Heart left ventricle (tissue), 16 donors: ENCODE data around the gene IRS1. TPM values are rescaled to one million over a fixed set of nuclear protein-coding genes. Genes with fewer than 3 reads are reported as not detected.

ENCODE experiments used
- ATAC-seq, 4 donors: fragments of 200-7000 bp; cut with Tn5 transposase; one replicate each; pipeline ENCODE4 v1.9.1; 2020 to 2022; ENCODE audit warnings: moderate library complexity in 4 of 4, mild to moderate bottlenecking in 3 of 4, moderate number of reproducible peaks in 1 of 4
- DNase-seq, 5 donors: peaks; one replicate each; pipeline ENCODE4 v3.0.0-alpha.2; 2020
- H3K27ac ChIP-seq, 12 donors: fragments of 200-600 bp; sonication (generic) in 4 of 12; one replicate each; pipeline versions ENCODE4 v1.5.0 to v1.8.0; 2016 to 2022; ENCODE audit warnings: mild to moderate bottlenecking in 2 of 12
- H3K27me3 ChIP-seq, 9 donors: fragments of 200-600 bp; sonication (generic) in 2 of 9; one replicate each; pipeline versions ENCODE4 v1.5.1 to v1.8.0; 2016 to 2022; ENCODE audit warnings: mild to moderate bottlenecking in 3 of 9
- H3K36me3 ChIP-seq, 9 donors: fragments of 200-600 bp; sonication (generic) in 2 of 9; one replicate each; pipeline versions ENCODE4 v1.5.0 to v1.8.0; 2018 to 2022; ENCODE audit warnings: mild to moderate bottlenecking in 2 of 9
- H3K4me1 ChIP-seq, 12 donors: fragments of 200-600 bp; sonication (generic) in 4 of 12; one replicate each; pipeline versions ENCODE4 v1.5.0 to v1.8.0; 2016 to 2022; ENCODE audit warnings: mild to moderate bottlenecking in 3 of 12
- H3K4me3 ChIP-seq, 12 donors: fragments of 200-600 bp; sonication (generic) in 4 of 12; one replicate each; pipeline versions ENCODE4 v1.5.0 to v1.8.0; 2017 to 2022; ENCODE audit warnings: mild to moderate bottlenecking in 9 of 12, moderate library complexity in 4 of 12
- H3K9me3 ChIP-seq, 12 donors: fragments of 200-600 bp; sonication (generic) in 4 of 12; one replicate each; pipeline versions ENCODE4 v1.5.0 to v1.8.0; 2016 to 2022; ENCODE audit warnings: mild to moderate bottlenecking in 1 of 12
- POLR2A ChIP-seq, 2 donors: fragments of 450-650 bp; IDR thresholded peaks; one replicate each; pipeline ENCODE4 v1.6.1; 2017; ENCODE audit warnings: antibody characterized with exemption in 2 of 2, mild to moderate bottlenecking in 2 of 2, moderate library complexity in 2 of 2
- WGBS, 4 donors: extraction: QIAGEN DNeasy Blood & Tissue Kit in 2 of 4; methylation state at CpG; one replicate each; pipeline versions ENCODE4 v1.1.5 to v1.1.7; 2013 to 2018; 5-methylcytosine and 5-hydroxymethylcytosine counted together
- intact Hi-C, 10 donors: fragments of 100-400 bp; cut with DNase I; formaldehyde crosslinking; loops; one replicate each; pipeline versions ENCODE4 v1.11.1 to v1.14.2; 2022
- polyA plus RNA-seq, 2 donors: library from polyadenylated mRNA; stranded (reverse); fragments of 200-250 nt; gene quantifications; one replicate each; pipeline ENCODE4 v1.2.3, GENCODE V29; 2013
- total RNA-seq, 9 donors: library from RNA; depleted of rRNA in 2 of 9; stranded (reverse); fragments of >200 nt in 2 of 9; fragmentation: NEBNext Ultra II Directional in 3 of 9; extraction: Animal tissue kit (Norgen Biotek cat#: 25700) in 3 of 9; gene quantifications; one replicate each; pipeline versions ENCODE4 v1.1.0 to v1.2.4, GENCODE V29; 2016 to 2023
- TF ChIP-seq, protein P1 (sequence below), 12 donors: fragments of 200-600 bp; sonication (generic) in 4 of 12; IDR thresholded peaks; one replicate each; pipeline versions ENCODE4 v1.5.0 to v1.8.0; 2018 to 2022; ENCODE audit warnings: antibody characterized with exemption in 12 of 12, mild to moderate bottlenecking in 5 of 12
- donor health status: ischemic (EF 13 %, LVEDD 7.1; RV severe dilation, severe dysfunction).
- donor health status: healthy with polysubstance abuse.
- donor health status: DM: no; HTN: yes; CAD: no.
- donor health status: DM: no; HTN: no; CAD: no.
- donor health status: ischemic (EF 25% LVEDD 6.9; RV normal size, moderate dysfunction).
- donor health status: ischemic (EF 25% LVEDD 5.7; RV mildly dilated, moderate dysfunction).
- donor health status: healthy.
- donor health status: DM: yes; HTN: yes; CAD: no.
- donor health status: ischemic (EF 35%, LVEDD 5.7; RV mildly dilated, moderate dysfunction).
- donor health status: nonischemic (EF 11% LVEDD 7.7; RV severe dilation, severe dysfunction).
- donor health status: DM: yes; HTN: yes; CAD: no.
- donor health status: PGD.
- donor health status: ischemic (EF 29% LVEDD 5.4; RV normal size, mild dysfunction).
- donor health status: nonischemic (EF 23%, LVEDD 6.1; RV moderate dilation, normal function).

IRS1 gene
- total and polyA plus RNA-seq, 11 donors: 5.0 to 45.8 (median 15.7) TPM

DNA sequence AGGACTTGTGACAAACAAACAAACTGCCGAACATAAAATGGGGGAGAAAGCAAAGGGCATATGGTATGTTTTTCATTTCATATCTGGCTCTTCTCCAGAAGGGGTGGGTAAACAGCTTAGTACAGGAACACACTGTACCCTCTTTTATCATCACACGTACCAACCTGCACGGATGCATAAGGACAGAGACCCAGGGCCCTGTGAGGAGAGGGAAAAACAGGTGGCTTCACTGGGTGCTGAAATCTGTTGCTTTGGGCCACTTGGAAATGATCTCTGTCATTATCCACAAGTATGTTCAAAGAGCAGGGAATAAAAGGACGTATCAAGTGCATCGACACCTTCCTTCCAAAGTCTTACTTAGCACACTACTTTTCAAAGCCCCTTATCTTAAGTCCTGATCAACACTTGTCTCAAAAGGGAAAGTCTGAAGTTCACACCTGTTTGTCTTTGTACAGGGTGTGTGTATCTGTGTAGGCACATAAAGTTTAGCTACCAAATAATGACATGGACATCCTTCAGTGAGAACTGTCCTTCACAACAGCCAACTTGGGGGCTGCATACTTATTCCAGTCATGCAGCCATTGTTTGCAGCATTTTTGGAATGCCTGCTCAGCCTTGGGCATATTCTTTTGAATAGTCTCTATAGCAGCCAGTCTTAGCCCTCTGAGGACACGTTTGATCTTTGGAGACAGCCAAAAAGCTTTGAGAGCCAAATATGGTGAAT is 60.6 kb downstream of the IRS1 start:
- Histone ChIP-seq H3K9me3 (no peaks in the 10 kb centered on the region), H3K36me3 (peaks cover 0 to 8% (median 0%) of the 10 kb centered on the region in 9 donors), H3K27me3 (no peaks in the 10 kb centered on the region), H3K27ac (peak overlapping the region; percentile 11 to 83 (median 61)), H3K4me3 (no peak overlapping the region), H3K4me1 (peaks cover 8 to 68% (median 40%) of the 10 kb centered on the region in 12 donors)
- ATAC-seq (peak; percentile 55 to 66 (median 60)), DNase-seq (no peak)
- intact Hi-C loops: loop anchor here in 4 of 10 donors (5.0 to 10.0 kb wide), 3 partner anchors 53 to 524 kb away; partner anchors contain the start of gene IRS1 (in 1 of the 4)
- WGBS, 4 donors: 31 to 44% (median 43%) methylated on average over 6 of the region's 6 CpGs
- no peak for TF ChIP-seq POLR2A (IDR thresholded peaks at IDR 0.05)
- TF ChIP-seq, protein P1, sequence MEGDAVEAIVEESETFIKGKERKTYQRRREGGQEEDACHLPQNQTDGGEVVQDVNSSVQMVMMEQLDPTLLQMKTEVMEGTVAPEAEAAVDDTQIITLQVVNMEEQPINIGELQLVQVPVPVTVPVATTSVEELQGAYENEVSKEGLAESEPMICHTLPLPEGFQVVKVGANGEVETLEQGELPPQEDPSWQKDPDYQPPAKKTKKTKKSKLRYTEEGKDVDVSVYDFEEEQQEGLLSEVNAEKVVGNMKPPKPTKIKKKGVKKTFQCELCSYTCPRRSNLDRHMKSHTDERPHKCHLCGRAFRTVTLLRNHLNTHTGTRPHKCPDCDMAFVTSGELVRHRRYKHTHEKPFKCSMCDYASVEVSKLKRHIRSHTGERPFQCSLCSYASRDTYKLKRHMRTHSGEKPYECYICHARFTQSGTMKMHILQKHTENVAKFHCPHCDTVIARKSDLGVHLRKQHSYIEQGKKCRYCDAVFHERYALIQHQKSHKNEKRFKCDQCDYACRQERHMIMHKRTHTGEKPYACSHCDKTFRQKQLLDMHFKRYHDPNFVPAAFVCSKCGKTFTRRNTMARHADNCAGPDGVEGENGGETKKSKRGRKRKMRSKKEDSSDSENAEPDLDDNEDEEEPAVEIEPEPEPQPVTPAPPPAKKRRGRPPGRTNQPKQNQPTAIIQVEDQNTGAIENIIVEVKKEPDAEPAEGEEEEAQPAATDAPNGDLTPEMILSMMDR (IDR thresholded peaks at IDR 0.05): no peak

DNA sequence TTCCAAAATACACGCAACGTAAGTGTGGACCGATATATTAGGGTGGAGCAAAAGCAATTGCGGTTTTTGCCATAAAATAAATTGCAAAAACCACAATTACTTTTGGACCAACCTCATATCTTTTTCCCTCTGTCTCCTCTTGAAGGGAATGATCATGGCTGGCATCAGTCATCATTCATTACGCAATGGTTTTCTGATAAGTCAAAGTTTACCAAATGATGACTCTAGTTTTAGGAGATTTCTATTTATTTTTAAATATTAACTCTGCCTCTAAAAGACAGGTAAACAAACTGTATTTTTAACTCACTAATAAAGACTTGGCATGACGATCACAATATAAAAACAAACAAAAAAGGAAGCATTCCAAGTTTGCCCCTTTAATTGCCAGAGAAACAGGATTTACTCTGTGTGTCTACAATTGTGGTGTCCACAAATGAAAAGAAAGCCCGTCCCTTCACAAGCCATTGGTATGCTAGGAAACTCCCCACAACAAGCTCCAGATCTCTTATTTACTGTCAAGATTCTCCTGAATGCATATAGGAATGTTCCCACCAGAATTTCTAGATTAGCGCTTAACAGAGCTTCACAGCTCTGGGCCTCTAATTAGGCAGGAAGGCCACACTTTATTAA is 61.3 kb downstream of the IRS1 start:
- Histone ChIP-seq H3K4me3 (no peak overlapping the region), H3K9me3 (no peaks in the 10 kb centered on the region), H3K27me3 (no peaks in the 10 kb centered on the region), H3K36me3 (peaks cover 0 to 8% (median 0%) of the 10 kb centered on the region in 9 donors), H3K27ac (peak overlapping the region; percentile 11 to 83 (median 61)), H3K4me1 (peaks cover 8 to 68% (median 43%) of the 10 kb centered on the region in 12 donors)
- DNase-seq: no peak
- TF ChIP-seq, protein P1 (IDR thresholded peaks at IDR 0.05): no peak
- TF ChIP-seq POLR2A (IDR thresholded peaks at IDR 0.05): no peak
- no peak for ATAC-seq
- WGBS, 4 donors: 89 to 90% (median 90%) methylated on average over 8 of the region's 8 CpGs
- intact Hi-C loops: loop anchor here in 4 of 10 donors (5.0 to 10.0 kb wide), 3 partner anchors 54 to 524 kb away; partner anchors contain the start of gene IRS1 (in 1 of the 4)

DNA sequence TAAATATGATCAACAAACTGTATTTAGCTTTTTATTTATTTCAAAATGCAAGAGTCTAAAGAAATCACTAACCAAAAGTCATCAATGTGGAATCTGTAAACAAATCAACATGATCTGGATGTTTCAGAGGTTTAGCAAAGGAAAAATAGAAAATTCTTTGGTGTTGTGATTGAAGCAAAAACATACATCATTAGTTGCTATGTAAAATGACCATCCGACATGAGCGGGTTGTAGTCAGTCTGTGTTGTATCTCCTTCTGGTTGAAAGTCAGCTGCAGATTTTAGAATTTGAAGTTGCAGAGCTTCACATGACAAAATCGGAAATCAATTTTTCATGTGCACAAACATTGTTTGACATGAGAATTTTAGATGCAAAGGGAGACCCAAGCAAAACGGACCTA is 63.2 kb downstream of the IRS1 start:
- no peak for TF ChIP-seq POLR2A (IDR thresholded peaks at IDR 0.05)
- TF ChIP-seq, protein P1 (IDR thresholded peaks at IDR 0.05): no peak
- H3K9me3 ChIP-seq: no peaks in the 10 kb centered on the region
- H3K36me3 ChIP-seq: peaks cover 0 to 8% (median 0%) of the 10 kb centered on the region in 9 donors
- 96 to 98% (median 97%) methylated on average over 4 of the region's 4 CpGs for WGBS, 4 donors
- DNase-seq: no peak
- no peak overlapping the region for H3K4me3 ChIP-seq
- H3K27me3 ChIP-seq: no peaks in the 10 kb centered on the region
- H3K4me1 ChIP-seq: peaks cover 8 to 59% (median 34%) of the 10 kb centered on the region in 12 donors
- intact Hi-C loops: loop anchor here in 4 of 10 donors (5.0 to 10.0 kb wide), 3 partner anchors 56 to 522 kb away; partner anchors contain the start of gene IRS1 (in 1 of the 4)
- no peak for ATAC-seq
- H3K27ac ChIP-seq: no peak overlapping the region
